ENCODE data around the gene PDCL3.

- TF ChIP-seq CTCF (IDR thresholded peaks at IDR 0.05) (no peak), EZH2 (IDR thresholded peaks at IDR 0.05; ENCODE audit: borderline replicate concordance, insufficient read depth, low read depth, low read length, poor library complexity, severe bottlenecking) (no peak)
Measured at GRCh38 chr2:100544911-100545596, 17.7 kb upstream of the PDCL3 start.

Measured in B cell (primary cell).